PC-9 (cell line): ENCODE results near the gene NR5A1. TPM values are rescaled to one million over a fixed set of nuclear protein-coding genes. Genes with fewer than 3 reads are reported as not detected.

ENCODE experiments used
- BruUV-seq: library from RNA; stranded (reverse); fragments of 400-500 nt; replicated peaks from 2 replicates; lab custom pipeline; 2021; lab: Mats Ljungman, UMichigan
- CTCF ChIA-PET: fragments of 300-600 bp; sonication (Branson Sonifier 250); formaldehyde crosslinking; loops from one replicate; lab custom pipeline; 2022; ENCODE audit warnings: antibody characterized with exemption; lab: Charles Lee
- POLR2A ChIA-PET: fragments of 300-600 bp; sonication (Branson Sonifier 250); formaldehyde crosslinking; loops from one replicate; lab custom pipeline; 2022; ENCODE audit warnings: antibody characterized with exemption; ENCODE audit not compliant: unreplicated experiment; lab: Charles Lee
- DNase-seq, 2 experiments: peaks; one replicate each; pipeline versions ENCODE4 v3.0.0 to v3.0.0-alpha.2; 2015 to 2022; ENCODE audit warnings: mixed read lengths in 1 of 2
- H2AFZ ChIP-seq: fragments of 200-600 bp; sonication (generic); 2 replicates; pipeline ENCODE4 v1.8.1; 2017; ENCODE audit warnings: antibody characterized with exemption
- H3F3A ChIP-seq: fragments of 200-600 bp; sonication (generic); 2 replicates; pipeline ENCODE4 v1.8.1; 2017; ENCODE audit warnings: antibody characterized with exemption, mild to moderate bottlenecking, low read depth; ENCODE audit not compliant: insufficient read depth
- H3K27ac ChIP-seq: fragments of 200-600 bp; sonication (generic); 2 replicates; pipeline ENCODE4 v1.6.1; 2016; ENCODE audit warnings: mixed run types
- H3K27me3 ChIP-seq: fragments of 200-600 bp; sonication (generic); 2 replicates; pipeline ENCODE4 v1.6.1; 2016; ENCODE audit warnings: low read depth, mixed run types; ENCODE audit not compliant: insufficient read depth
- H3K36me3 ChIP-seq: fragments of 200-600 bp; sonication (generic); 2 replicates; pipeline ENCODE4 v1.6.1; 2016; ENCODE audit warnings: low read depth, mixed run types
- H3K4me1 ChIP-seq: fragments of 200-600 bp; sonication (generic); replicated peaks from 2 replicates; pipeline ENCODE4 v1.6.1; 2016; ENCODE audit warnings: mixed run types; ENCODE audit not compliant: insufficient read depth
- H3K4me2 ChIP-seq: fragments of 200-600 bp; sonication (generic); 2 replicates; pipeline ENCODE4 v1.6.1; 2017; ENCODE audit warnings: mixed run types
- H3K4me3 ChIP-seq: fragments of 200-600 bp; sonication (generic); 2 replicates; pipeline ENCODE4 v1.6.1; 2016; ENCODE audit warnings: mixed run types
- H3K79me2 ChIP-seq: fragments of 200-600 bp; sonication (generic); 2 replicates; pipeline ENCODE4 v1.6.1; 2017; ENCODE audit warnings: low read depth, mixed run types
- H3K9me2 ChIP-seq: fragments of 200-600 bp; sonication (generic); 2 replicates; pipeline ENCODE4 v1.8.1; 2017; ENCODE audit warnings: mild to moderate bottlenecking; ENCODE audit not compliant: insufficient read depth
- H3K9me3 ChIP-seq: fragments of 200-600 bp; sonication (generic); 2 replicates; pipeline ENCODE4 v1.8.1; 2016; ENCODE audit warnings: low read depth; ENCODE audit not compliant: insufficient read depth
- H4K20me1 ChIP-seq: fragments of 200-600 bp; sonication (generic); 2 replicates; pipeline ENCODE4 v1.8.1; 2017; ENCODE audit not compliant: insufficient read depth
- CTCF ChIP-seq: fragments of 200-600 bp; sonication (generic); conservative IDR thresholded peaks from 2 replicates; pipeline ENCODE4 v1.6.1; 2017; ENCODE audit warnings: mixed run types, antibody characterized with exemption, mild to moderate bottlenecking, moderate library complexity
- EZH2 ChIP-seq: fragments of 200-600 bp; sonication (generic); IDR thresholded peaks from 2 replicates; pipeline ENCODE4 v1.8.0; 2017; ENCODE audit warnings: antibody characterized with exemption, low read depth
- intact Hi-C: fragments of 100-400 bp; cut with micrococcal nuclease; formaldehyde crosslinking; loops from one replicate; pipeline ENCODE4 v1.10.0; 2022; ENCODE audit not compliant: unreplicated experiment
- total RNA-seq: library from RNA; stranded (reverse); gene quantifications from 2 replicates; pipeline ENCODE4 v1.2.3, GENCODE V29; 2021

NR5A1 gene
- total RNA-seq, 1 experiment from 2014 or later: 0.15 TPM

DNA sequence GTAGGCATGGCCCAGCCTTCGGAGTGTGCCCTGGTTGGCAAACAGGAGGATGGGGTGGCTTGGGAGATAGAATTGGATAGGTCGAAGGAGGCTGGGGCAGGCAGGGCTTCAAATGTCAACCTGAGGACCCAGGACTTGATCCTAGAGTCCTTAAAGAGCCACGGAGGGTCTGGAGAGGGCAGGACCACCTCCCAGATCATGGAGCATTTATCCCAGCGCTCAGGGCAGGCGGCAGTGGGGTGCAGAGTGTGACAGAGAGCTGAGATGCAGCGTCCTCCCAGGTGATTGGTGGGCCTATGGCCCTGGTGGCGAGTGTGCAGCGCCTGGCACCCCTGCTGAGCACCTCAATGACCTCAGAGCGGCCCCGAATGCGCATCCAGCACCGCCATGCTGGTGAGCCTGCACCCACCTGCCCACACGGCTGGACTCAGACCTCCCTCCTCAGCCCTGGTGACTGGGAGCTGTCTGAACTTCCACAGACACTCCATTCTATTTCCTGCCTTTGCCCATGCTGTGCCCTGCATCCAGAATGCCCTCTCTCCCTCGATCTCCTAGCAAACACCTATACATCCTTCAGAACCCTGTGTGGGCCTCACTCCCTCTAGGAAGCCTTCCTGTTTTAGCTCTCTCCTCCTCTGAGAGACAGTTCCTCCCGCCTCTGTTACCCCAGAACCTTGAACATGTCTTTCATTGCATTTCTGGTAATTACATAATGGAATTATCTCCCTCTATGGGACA is 50.7 kb downstream of the NR5A1 start:
- Histone ChIP-seq H3K4me1 (no peaks in the 10 kb centered on the region), H3K4me2 (no peak overlapping the region), H3K9me3 (no peaks in the 10 kb centered on the region), H3K9me2 (no peaks in the 10 kb centered on the region), H3K27me3 (no peaks in the 10 kb centered on the region), H4K20me1 (no peaks in the 10 kb centered on the region), H3K79me2 (no peaks in the 10 kb centered on the region), H2AFZ (no peak overlapping the region), H3K36me3 (no peaks in the 10 kb centered on the region), H3K4me3 (no peak overlapping the region), H3F3A (peaks cover 5% of the 10 kb centered on the region; the same call in 1 of the 2 replicates), H3K27ac (no peak overlapping the region)
- ChIA-PET CTCF (no interaction called here), POLR2A (no interaction called here)
- intact Hi-C loops: no loop called here
- DNase-seq: no peak
- TF ChIP-seq CTCF (no peak), EZH2 (no peak)
- BruUV-seq: no TSS peak

GRCh38 chr9:124455820-124456219 is 51.4 kb downstream of the NR5A1 start:
- Histone ChIP-seq H3K9me3 (no peaks in the 10 kb centered on the region), H3K4me1 (no peaks in the 10 kb centered on the region), H4K20me1 (no peaks in the 10 kb centered on the region), H3K36me3 (no peaks in the 10 kb centered on the region), H2AFZ (no peak overlapping the region), H3K27ac (no peak overlapping the region), H3K27me3 (no peaks in the 10 kb centered on the region), H3K4me3 (no peak overlapping the region), H3K79me2 (no peaks in the 10 kb centered on the region), H3F3A (peaks cover 5% of the 10 kb centered on the region; the same call in 1 of the 2 replicates), H3K4me2 (no peak overlapping the region), H3K9me2 (no peaks in the 10 kb centered on the region)
- CTCF ChIA-PET: no interaction called here
- POLR2A ChIA-PET: no interaction called here
- no TSS peak for BruUV-seq
- intact Hi-C loops: no loop called here
- TF ChIP-seq CTCF (no peak), EZH2 (no peak)
- no peak for DNase-seq

DNA sequence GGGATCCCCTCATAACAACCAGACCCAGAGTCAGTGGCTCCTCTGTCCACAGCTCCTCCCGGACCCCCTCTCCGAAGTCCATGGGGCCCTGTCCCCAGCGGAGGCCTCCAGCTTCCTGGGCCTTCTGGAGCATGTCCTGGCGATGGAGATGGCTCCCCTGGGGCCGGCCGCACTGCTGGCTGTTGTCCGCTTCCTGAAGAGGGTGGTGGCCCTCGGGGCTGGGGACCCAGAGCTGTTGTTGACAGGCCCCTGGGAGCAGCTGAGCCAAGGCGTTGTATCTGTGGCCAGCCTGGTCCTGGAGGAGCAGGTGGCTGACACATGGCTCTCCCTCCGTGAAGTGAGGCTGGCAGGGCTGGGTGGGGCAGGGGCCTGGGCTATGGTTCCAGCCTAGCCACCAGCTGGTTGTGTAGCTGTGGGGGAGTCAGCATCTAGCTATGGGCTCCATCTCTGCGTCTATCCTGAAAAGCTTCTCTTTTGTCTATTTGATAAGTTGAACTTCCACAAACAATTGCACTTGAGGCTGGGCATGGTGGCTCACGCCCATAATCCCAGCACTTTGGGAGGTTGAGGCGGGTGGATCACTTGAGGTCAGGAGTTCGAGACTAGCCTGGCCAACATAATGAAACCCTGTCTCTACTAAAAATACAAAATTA is 52.3 kb downstream of the NR5A1 start:
- H3K4me1 ChIP-seq: no peaks in the 10 kb centered on the region
- ChIA-PET CTCF (no interaction called here), POLR2A (no interaction called here)
- no peaks in the 10 kb centered on the region for H3K9me3 ChIP-seq
- H4K20me1 ChIP-seq: no peaks in the 10 kb centered on the region
- H3K27ac ChIP-seq: no peak overlapping the region
- H3K4me3 ChIP-seq: no peak overlapping the region
- no peak for DNase-seq
- H3K79me2 ChIP-seq: no peaks in the 10 kb centered on the region
- peaks cover 5% of the 10 kb centered on the region; the same call in 1 of the 2 replicates for H3F3A ChIP-seq
- no peaks in the 10 kb centered on the region for H3K27me3 ChIP-seq
- no TSS peak for BruUV-seq
- H3K4me2 ChIP-seq: no peak overlapping the region
- no peaks in the 10 kb centered on the region for H3K36me3 ChIP-seq
- TF ChIP-seq EZH2: no peak
- no peak for TF ChIP-seq CTCF
- no peaks in the 10 kb centered on the region for H3K9me2 ChIP-seq
- intact Hi-C loops: no loop called here
- H2AFZ ChIP-seq: no peak overlapping the region
